Progenitor cell of endocrine pancreas (in vitro differentiated cells): ENCODE measurements around the gene BCL3. TPM values are rescaled to one million over a fixed set of nuclear protein-coding genes. Genes with fewer than 3 reads are reported as not detected.
A peak's percentile ranks its signal among the peaks of the same experiment; 100 is the strongest.
"Not testable (repeated sequence)": the region's sequence is repeated elsewhere in the genome, so short reads cannot be mapped to it uniquely, and the experiment has no call there.

ENCODE experiments used
- DNase-seq: peaks from one replicate; pipeline ENCODE4 v3.0.0; 2021; ENCODE audit warnings: low spot score; ENCODE audit not compliant: unreplicated experiment
- H3K27ac Mint-ChIP-seq: 2 replicates; pipeline ENCODE4 v1.8.0; 2021; ENCODE audit warnings: mild to moderate bottlenecking, moderate library complexity, mixed read lengths
- H3K27me3 Mint-ChIP-seq: 2 replicates; pipeline ENCODE4 v1.8.0; 2021; ENCODE audit warnings: mixed read lengths
- H3K36me3 Mint-ChIP-seq: 2 replicates; pipeline ENCODE4 v1.8.0; 2022; ENCODE audit warnings: mixed read lengths; ENCODE audit not compliant: insufficient read depth
- H3K4me1 Mint-ChIP-seq: 2 replicates; pipeline ENCODE4 v1.8.0; 2021; ENCODE audit warnings: low read depth, mixed read lengths
- H3K4me3 Mint-ChIP-seq: 2 replicates; pipeline ENCODE4 v1.8.0; 2021; ENCODE audit warnings: low read depth, mild to moderate bottlenecking, moderate library complexity, mixed read lengths
- H3K9me3 Mint-ChIP-seq: 2 replicates; pipeline ENCODE4 v1.8.0; 2021; ENCODE audit warnings: low read depth, mixed read lengths
- total RNA-seq: library from RNA; stranded (reverse); gene quantifications from 2 replicates; pipeline ENCODE4 v1.2.1, GENCODE V29; 2021
- TF ChIP-seq, protein P1 (sequence below): fragments of 200-600 bp; sonication (generic); IDR thresholded peaks from one replicate; pipeline ENCODE4 v1.5.0; 2021; ENCODE audit warnings: antibody characterized with exemption, mild to moderate bottlenecking; ENCODE audit not compliant: unreplicated experiment

BCL3 gene
- total RNA-seq, 1 donor from 2014 or later, result 3.8 TPM

DNA sequence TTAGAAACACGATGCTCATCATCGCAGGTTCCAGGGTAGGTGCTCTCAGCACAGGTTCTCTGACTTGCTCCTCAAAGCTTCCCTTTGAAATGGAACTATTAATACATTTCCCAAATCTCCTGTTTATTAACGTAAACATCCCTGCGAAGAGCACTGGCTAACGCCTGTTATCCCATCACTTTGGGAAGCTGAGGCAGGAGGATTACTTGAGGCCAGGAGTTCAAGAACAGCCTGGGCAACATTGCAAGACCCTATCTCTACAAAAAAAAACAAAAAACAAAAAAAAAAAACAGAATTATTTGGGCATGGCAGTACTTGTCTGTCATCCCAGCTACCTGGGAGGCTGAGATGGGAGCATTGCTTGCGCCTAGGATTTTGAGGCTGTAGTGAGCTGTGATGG, 30.9 kb upstream of the BCL3 start:
- Mint-ChIP-seq H3K27me3 (no peaks in the 10 kb centered on the region), H3K4me1 (peaks cover 5% of the 10 kb centered on the region), H3K36me3 (no peaks in the 10 kb centered on the region), H3K27ac (no peak overlapping the region), H3K9me3 (no peaks in the 10 kb centered on the region), H3K4me3 (no peak overlapping the region)
- DNase-seq, result no peak
- TF ChIP-seq, protein P1, sequence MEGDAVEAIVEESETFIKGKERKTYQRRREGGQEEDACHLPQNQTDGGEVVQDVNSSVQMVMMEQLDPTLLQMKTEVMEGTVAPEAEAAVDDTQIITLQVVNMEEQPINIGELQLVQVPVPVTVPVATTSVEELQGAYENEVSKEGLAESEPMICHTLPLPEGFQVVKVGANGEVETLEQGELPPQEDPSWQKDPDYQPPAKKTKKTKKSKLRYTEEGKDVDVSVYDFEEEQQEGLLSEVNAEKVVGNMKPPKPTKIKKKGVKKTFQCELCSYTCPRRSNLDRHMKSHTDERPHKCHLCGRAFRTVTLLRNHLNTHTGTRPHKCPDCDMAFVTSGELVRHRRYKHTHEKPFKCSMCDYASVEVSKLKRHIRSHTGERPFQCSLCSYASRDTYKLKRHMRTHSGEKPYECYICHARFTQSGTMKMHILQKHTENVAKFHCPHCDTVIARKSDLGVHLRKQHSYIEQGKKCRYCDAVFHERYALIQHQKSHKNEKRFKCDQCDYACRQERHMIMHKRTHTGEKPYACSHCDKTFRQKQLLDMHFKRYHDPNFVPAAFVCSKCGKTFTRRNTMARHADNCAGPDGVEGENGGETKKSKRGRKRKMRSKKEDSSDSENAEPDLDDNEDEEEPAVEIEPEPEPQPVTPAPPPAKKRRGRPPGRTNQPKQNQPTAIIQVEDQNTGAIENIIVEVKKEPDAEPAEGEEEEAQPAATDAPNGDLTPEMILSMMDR, result no peak

DNA sequence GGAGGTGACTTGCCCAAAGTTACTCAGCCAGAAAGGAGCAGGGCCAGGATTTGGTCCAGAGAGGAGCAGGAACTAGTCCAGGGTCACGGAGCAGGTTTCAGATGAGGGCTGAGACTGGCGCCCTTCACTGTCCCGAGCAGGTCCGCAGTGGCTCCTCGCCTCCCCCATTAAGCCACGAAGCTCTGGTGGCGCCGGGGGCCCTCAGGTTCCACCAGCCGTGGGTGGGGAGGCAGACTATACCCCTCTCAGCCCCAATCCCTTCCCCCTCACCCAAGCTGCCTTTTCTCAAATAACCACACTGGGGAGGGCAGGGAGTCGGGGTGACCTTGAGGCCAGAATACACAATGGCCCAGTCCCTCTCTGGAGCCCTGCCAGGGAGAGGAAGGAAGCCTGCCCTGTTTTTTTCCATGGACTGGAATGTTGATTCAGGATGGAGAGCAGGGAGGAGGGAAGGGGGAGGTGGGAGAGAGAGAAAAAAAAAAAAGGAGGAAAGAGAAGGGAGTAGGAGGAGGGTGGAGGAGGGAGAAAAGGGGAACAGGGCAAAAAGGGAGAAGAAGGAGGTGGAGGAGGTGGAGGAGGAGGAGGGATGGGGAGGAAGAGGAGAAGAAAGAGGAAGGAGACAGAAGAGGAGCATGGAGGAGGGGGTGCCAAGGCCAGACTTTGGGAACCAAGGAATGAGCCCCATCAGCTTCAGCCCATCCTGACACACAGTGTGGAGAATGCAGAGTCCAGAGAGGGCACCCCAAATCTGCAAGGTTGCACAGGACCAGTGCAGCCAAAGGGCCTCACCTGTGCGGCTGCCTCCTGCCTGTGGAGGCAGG, 29.9 kb upstream of the BCL3 start:
- TF ChIP-seq, protein P1, result no peak
- no peaks in the 10 kb centered on the region for H3K9me3 Mint-ChIP-seq
- H3K4me3 Mint-ChIP-seq, result peak overlapping the region; percentile 40
- no peak for DNase-seq
- no peaks in the 10 kb centered on the region for H3K36me3 Mint-ChIP-seq
- peak overlapping the region; percentile 96 for H3K27ac Mint-ChIP-seq
- H3K27me3 Mint-ChIP-seq, result no peaks in the 10 kb centered on the region
- H3K4me1 Mint-ChIP-seq, result peaks cover 5% of the 10 kb centered on the region

DNA sequence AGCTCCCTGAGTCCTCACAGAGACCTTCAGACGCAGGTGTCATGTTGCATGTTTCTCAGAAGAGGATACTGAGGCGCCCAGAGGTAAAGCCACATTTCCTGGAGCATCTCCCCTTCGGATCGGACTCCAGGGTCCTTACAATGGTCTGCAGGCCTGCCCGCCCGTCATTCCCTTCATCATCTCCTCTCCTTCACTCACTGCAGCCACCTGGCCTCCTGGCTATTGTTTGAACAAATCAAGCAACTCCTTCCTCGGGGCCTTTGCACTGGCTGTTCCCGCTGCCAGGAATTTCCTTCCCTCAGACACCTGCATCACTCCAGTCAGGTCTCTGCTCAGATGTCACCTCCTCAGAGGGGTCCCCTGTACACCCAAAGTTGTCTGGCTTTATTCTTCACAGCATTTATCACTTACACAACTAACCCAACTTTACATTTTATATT, 29.2 kb upstream of the BCL3 start:
- DNase-seq, result no peak
- Mint-ChIP-seq H3K27me3 (no peaks in the 10 kb centered on the region), H3K27ac (no peak overlapping the region), H3K4me3 (no peak overlapping the region), H3K9me3 (no peaks in the 10 kb centered on the region), H3K36me3 (no peaks in the 10 kb centered on the region), H3K4me1 (peaks cover 8% of the 10 kb centered on the region)
- TF ChIP-seq, protein P1, result no peak

DNA sequence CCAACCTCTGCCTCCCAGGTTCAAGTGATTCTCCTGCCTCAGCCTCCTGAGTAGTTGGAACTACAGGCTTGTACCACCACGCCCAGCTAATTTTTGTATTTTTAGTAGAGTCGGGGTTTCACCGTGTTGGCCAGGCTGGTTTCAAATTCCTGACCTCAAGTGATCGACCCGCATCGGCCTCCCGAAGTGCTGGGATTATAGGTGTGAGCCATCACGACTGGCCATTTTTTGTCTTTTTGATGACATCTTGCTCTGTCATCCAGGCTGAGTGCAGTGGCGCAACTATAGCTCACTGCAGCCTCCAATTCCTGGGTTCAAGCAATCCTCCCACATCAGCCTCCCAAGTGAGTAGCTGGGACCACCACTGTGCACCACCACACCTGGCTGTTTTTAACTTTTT, 28.1 kb upstream of the BCL3 start:
- not testable (repeated sequence) for H3K9me3 Mint-ChIP-seq, H3K36me3 Mint-ChIP-seq, H3K4me1 Mint-ChIP-seq, H3K27ac Mint-ChIP-seq, H3K4me3 Mint-ChIP-seq, DNase-seq, H3K27me3 Mint-ChIP-seq

DNA sequence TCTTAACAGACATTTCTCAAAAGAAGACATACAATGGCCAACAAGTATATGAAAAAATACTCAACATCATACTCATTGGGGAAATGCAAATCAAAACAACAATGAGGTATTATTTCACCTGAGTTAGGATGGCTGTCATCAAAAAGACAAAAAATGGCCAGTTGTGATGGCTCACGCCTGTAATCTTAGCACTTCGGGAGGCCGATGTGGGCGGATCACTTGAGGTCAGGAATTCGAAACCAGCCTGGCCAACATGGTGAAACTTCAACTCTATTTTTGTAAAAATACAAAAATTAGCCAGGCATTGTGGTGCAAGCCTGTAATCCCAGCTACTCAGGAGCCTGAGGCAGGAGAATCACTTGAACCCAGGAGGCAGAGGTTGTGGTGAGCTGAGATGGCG, 27.6 kb upstream of the BCL3 start:
- no peaks in the 10 kb centered on the region for H3K27me3 Mint-ChIP-seq
- H3K36me3 Mint-ChIP-seq, result no peaks in the 10 kb centered on the region
- H3K9me3 Mint-ChIP-seq, result no peaks in the 10 kb centered on the region
- H3K4me1 Mint-ChIP-seq, result peaks cover 9% of the 10 kb centered on the region
- no peak overlapping the region for H3K4me3 Mint-ChIP-seq
- TF ChIP-seq, protein P1, result no peak
- no peak overlapping the region for H3K27ac Mint-ChIP-seq
- DNase-seq, result no peak

DNA sequence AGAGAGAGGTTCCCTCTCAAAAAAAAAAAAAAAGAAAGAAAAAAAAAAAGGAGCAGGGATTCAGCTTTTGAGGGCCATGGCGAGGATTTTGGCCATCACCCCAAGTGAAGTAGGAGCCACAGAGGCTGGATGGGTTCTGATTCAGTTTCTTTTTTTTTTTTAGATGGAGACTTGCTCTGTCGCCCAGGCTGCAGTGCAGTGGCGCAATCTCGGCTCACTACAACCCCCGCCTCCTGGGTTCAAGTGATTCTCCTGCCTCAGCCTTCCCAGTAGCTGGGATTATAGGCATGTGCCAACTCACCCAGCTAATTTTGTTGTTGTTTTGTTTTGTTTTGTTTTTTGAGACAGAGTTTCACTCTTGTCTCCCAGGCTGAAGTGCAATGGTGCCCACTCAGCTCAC, 27.1 kb upstream of the BCL3 start:
- H3K4me1 Mint-ChIP-seq, H3K9me3 Mint-ChIP-seq, H3K27ac Mint-ChIP-seq, H3K36me3 Mint-ChIP-seq, DNase-seq, H3K27me3 Mint-ChIP-seq, H3K4me3 Mint-ChIP-seq: not testable (repeated sequence)
